NCI-H1930 (cell line): ENCODE results near the gene PLCD3.

Experiments
- DNase-seq, 2 experiments: peaks; one replicate each; lab custom pipeline; 2025; lab: John Stamatoyannopoulos, UW

Gene PLCD3

GRCh38 chr17:45149669-45150664, 17.7 kb upstream of the PLCD3 start:
- no peak for DNase-seq

- DNase-seq, result peak; percentile 69 to 76
Measured at GRCh38 chr17:45149037-45149668, 16.8 kb upstream of the PLCD3 start.

GRCh38 chr17:45148183-45149036, 16.1 kb upstream of the PLCD3 start, which contains the start of gene HEXIM1:
Gene HEXIM1, plus strand, starts transcription at chr17:45148475. Its CDS starts 716 bp downstream, at chr17:45149191.
- peak; percentile 99 for DNase-seq

- peak; percentile 77 to 93 for DNase-seq
Measured at GRCh38 chr17:45147581-45148182, 15.4 kb upstream of the PLCD3 start.

GRCh38 chr17:45146890-45147580, 14.7 kb upstream of the PLCD3 start:
- peak in 1 of 2 experiments; percentile 68 for DNase-seq

- DNase-seq, result no peak
Measured at GRCh38 chr17:45146592-45146889, 14.2 kb upstream of the PLCD3 start.

GRCh38 chr17:45146166-45146565, 13.9 kb upstream of the PLCD3 start:
- DNase-seq, result no peak

- DNase-seq, result no peak
Measured at GRCh38 chr17:45145035-45145389, 12.7 kb upstream of the PLCD3 start.

GRCh38 chr17:45144199-45145034, 12.1 kb upstream of the PLCD3 start:
- DNase-seq, result no peak

- DNase-seq, result no peak
Measured at GRCh38 chr17:45143767-45144198, 11.5 kb upstream of the PLCD3 start.

GRCh38 chr17:45143094-45143670, 10.9 kb upstream of the PLCD3 start:
- no peak for DNase-seq

- DNase-seq, result no peak
Measured at GRCh38 chr17:45139533-45139920, 7.2 kb upstream of the PLCD3 start.

GRCh38 chr17:45138911-45139532, 6.7 kb upstream of the PLCD3 start:
- DNase-seq, result no peak

- no peak for DNase-seq
Measured at GRCh38 chr17:45137561-45138305, 5.4 kb upstream of the PLCD3 start.

- no peak for DNase-seq
Measured at GRCh38 chr17:45136846-45137560, 4.7 kb upstream of the PLCD3 start.

GRCh38 chr17:45135978-45136791, 3.9 kb upstream of the PLCD3 start:
- DNase-seq, result no peak
